WTC11 (cell line): ENCODE data around the gene MED15.
"Not testable (repeated sequence)": the region's sequence is repeated elsewhere in the genome, so short reads cannot be mapped to it uniquely, and the experiment has no call there.

Experiments used
- CTCF ChIP-seq: fragments of 200-600 bp; IDR thresholded peaks from 2 replicates; pipeline ENCODE4 v1.8.0; 2022; ENCODE audit warnings: antibody characterized with exemption
- HMGA2 ChIP-seq: fragments of 250-450 bp; sonication (Bioruptor Pico); IDR thresholded peaks from 2 replicates; pipeline ENCODE4 v1.4.0; 2021; ENCODE audit warnings: mild to moderate bottlenecking, moderate library complexity
- KAT7 ChIP-seq: sonication (generic); formaldehyde crosslinking; IDR thresholded peaks from 2 replicates; pipeline ENCODE4 v1.8.1; 2023; ENCODE audit warnings: missing genetic modification reagents, mild to moderate bottlenecking, borderline replicate concordance
- MAX ChIP-seq: sonication (generic); formaldehyde crosslinking; IDR thresholded peaks from 2 replicates; pipeline ENCODE4 v1.8.0; 2022; ENCODE audit warnings: mild to moderate bottlenecking, missing genetic modification reagents
- NR1H2 ChIP-seq: sonication (generic); formaldehyde crosslinking; IDR thresholded peaks from 2 replicates; pipeline ENCODE4 v1.9.0; 2021; ENCODE audit warnings: mild to moderate bottlenecking, moderate library complexity, missing genetic modification reagents
- ZBTB21 ChIP-seq: sonication (generic); formaldehyde crosslinking; IDR thresholded peaks from 2 replicates; pipeline ENCODE4 v1.8.1; 2023; ENCODE audit warnings: mild to moderate bottlenecking, missing genetic modification reagents, borderline replicate concordance
- ZBTB43 ChIP-seq: sonication (generic); formaldehyde crosslinking; IDR thresholded peaks from 2 replicates; pipeline ENCODE4 v1.8.1; 2023; ENCODE audit warnings: mild to moderate bottlenecking, missing genetic modification reagents
- ZNF281 ChIP-seq: sonication (generic); formaldehyde crosslinking; IDR thresholded peaks from 2 replicates; pipeline ENCODE4 v1.8.0; 2023; ENCODE audit warnings: mild to moderate bottlenecking, missing genetic modification reagents
- TF ChIP-seq, protein P1 (sequence below): sonication (generic); formaldehyde crosslinking; IDR thresholded peaks from 2 replicates; pipeline ENCODE4 v1.8.1; 2023; ENCODE audit warnings: mild to moderate bottlenecking, moderate library complexity, missing genetic modification reagents
- TF ChIP-seq, protein P2 (sequence below): sonication (generic); formaldehyde crosslinking; conservative IDR thresholded peaks from 2 replicates; pipeline ENCODE4 v1.8.1; 2023; ENCODE audit warnings: mild to moderate bottlenecking, low read depth, missing genetic modification reagents, moderate library complexity

DNA sequence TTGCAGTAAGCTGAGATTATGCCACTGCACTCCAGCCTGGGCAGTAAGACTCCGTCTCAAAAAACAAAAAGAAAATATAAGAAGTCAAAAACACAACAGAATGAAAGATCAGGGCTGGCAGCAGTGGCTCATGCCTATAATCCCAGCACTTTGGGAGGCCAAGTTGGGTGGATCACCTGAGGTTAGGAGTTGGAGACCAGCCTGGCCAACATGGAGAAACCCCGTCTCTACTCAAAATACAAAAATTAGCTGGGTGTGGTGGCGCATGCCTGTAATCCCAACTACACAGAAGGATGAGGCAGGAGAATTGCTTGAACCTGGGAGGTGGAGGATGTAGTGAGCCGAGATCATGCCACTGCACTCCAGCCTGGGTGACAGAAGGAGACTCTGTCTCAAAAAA lies 87.1 kb downstream of the MED15 start:
- TF ChIP-seq CTCF; ZBTB43 (CRISPR knock-in tag); MAX (CRISPR knock-in tag); HMGA2; NR1H2 (CRISPR knock-in tag); KAT7 (CRISPR knock-in tag); ZBTB21 (CRISPR knock-in tag); ZNF281 (CRISPR knock-in tag): not testable (repeated sequence)
- TF ChIP-seq, protein P1, sequence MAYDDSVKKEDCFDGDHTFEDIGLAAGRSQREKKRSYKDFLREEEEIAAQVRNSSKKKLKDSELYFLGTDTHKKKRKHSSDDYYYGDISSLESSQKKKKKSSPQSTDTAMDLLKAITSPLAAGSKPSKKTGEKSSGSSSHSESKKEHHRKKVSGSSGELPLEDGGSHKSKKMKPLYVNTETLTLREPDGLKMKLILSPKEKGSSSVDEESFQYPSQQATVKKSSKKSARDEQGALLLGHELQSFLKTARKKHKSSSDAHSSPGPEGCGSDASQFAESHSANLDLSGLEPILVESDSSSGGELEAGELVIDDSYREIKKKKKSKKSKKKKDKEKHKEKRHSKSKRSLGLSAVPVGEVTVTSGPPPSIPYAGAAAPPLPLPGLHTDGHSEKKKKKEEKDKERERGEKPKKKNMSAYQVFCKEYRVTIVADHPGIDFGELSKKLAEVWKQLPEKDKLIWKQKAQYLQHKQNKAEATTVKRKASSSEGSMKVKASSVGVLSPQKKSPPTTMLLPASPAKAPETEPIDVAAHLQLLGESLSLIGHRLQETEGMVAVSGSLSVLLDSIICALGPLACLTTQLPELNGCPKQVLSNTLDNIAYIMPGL: not testable (repeated sequence)
- TF ChIP-seq, protein P2, sequence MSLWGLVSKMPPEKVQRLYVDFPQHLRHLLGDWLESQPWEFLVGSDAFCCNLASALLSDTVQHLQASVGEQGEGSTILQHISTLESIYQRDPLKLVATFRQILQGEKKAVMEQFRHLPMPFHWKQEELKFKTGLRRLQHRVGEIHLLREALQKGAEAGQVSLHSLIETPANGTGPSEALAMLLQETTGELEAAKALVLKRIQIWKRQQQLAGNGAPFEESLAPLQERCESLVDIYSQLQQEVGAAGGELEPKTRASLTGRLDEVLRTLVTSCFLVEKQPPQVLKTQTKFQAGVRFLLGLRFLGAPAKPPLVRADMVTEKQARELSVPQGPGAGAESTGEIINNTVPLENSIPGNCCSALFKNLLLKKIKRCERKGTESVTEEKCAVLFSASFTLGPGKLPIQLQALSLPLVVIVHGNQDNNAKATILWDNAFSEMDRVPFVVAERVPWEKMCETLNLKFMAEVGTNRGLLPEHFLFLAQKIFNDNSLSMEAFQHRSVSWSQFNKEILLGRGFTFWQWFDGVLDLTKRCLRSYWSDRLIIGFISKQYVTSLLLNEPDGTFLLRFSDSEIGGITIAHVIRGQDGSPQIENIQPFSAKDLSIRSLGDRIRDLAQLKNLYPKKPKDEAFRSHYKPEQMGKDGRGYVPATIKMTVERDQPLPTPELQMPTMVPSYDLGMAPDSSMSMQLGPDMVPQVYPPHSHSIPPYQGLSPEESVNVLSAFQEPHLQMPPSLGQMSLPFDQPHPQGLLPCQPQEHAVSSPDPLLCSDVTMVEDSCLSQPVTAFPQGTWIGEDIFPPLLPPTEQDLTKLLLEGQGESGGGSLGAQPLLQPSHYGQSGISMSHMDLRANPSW (CRISPR knock-in tag): not testable (repeated sequence)
